Activated CD8-positive, alpha-beta T cell treated with anti-CD3 and anti-CD28 coated beads for 36 hours (primary cell): Measurements from ENCODE around the gene KCNQ1OT1. TPM values are rescaled to one million over a fixed set of nuclear protein-coding genes. Genes with fewer than 3 reads are reported as not detected.

Experiments used
- ATAC-seq: fragments of 200-7000 bp; cut with Tn5 transposase; one replicate; pipeline ENCODE4 v1.10.0; 2021; ENCODE audit warnings: mild to moderate bottlenecking, moderate library complexity
- CTCF ChIA-PET: fragments of 350-600 bp; sonication (Branson Sonifier 250); formaldehyde crosslinking; loops from one replicate; lab custom pipeline; 2021; ENCODE audit warnings: antibody characterized with exemption; lab: Charles Lee
- POLR2A ChIA-PET: fragments of 350-600 bp; sonication (Branson Sonifier 250); formaldehyde crosslinking; loops from one replicate; lab custom pipeline; 2021; ENCODE audit warnings: antibody characterized with exemption; lab: Charles Lee
- DNase-seq: peaks from one replicate; pipeline ENCODE4 v3.0.0-alpha.2; 2020
- H3K27ac Mint-ChIP-seq: one replicate; pipeline ENCODE4 v1.8.0; 2021; ENCODE audit warnings: mild to moderate bottlenecking, mixed read lengths
- H3K27me3 Mint-ChIP-seq: one replicate; pipeline ENCODE4 v1.8.0; 2021; ENCODE audit warnings: mixed read lengths
- H3K36me3 Mint-ChIP-seq: one replicate; pipeline ENCODE4 v1.8.0; 2021; ENCODE audit warnings: low read depth, mixed read lengths
- H3K4me1 Mint-ChIP-seq: one replicate; pipeline ENCODE4 v1.8.0; 2021; ENCODE audit warnings: low read depth, mixed read lengths
- H3K4me3 Mint-ChIP-seq: one replicate; pipeline ENCODE4 v1.8.0; 2021; ENCODE audit warnings: mild to moderate bottlenecking, moderate library complexity, mixed read lengths
- H3K9me3 Mint-ChIP-seq: one replicate; pipeline ENCODE4 v1.8.0; 2021; ENCODE audit warnings: mixed read lengths
- intact Hi-C: fragments of 100-400 bp; cut with micrococcal nuclease; formaldehyde crosslinking; loops from one replicate; pipeline ENCODE4 v1.10.0; 2022
- total RNA-seq, 2 experiments: library from RNA; stranded (reverse); gene quantifications; one replicate each; pipeline ENCODE4 v1.2.3, GENCODE V29; 2021
- TF ChIP-seq, protein P1 (sequence below): fragments of 200-600 bp; IDR thresholded peaks from one replicate; pipeline ENCODE4 v1.8.0; 2022; ENCODE audit warnings: antibody characterized with exemption, mild to moderate bottlenecking

The KCNQ1OT1 gene
- total RNA-seq, 2 experiments from 2014 or later, result 0.22 to 0.23 TPM

- no peak overlapping the region for H3K4me3 Mint-ChIP-seq
- intact Hi-C loops, result no loop called here
- no peaks in the 10 kb centered on the region for H3K36me3 Mint-ChIP-seq
- ChIA-PET POLR2A (no interaction called here), CTCF (no interaction called here)
- ATAC-seq, result no peak
- no peak for DNase-seq
- TF ChIP-seq, protein P1, sequence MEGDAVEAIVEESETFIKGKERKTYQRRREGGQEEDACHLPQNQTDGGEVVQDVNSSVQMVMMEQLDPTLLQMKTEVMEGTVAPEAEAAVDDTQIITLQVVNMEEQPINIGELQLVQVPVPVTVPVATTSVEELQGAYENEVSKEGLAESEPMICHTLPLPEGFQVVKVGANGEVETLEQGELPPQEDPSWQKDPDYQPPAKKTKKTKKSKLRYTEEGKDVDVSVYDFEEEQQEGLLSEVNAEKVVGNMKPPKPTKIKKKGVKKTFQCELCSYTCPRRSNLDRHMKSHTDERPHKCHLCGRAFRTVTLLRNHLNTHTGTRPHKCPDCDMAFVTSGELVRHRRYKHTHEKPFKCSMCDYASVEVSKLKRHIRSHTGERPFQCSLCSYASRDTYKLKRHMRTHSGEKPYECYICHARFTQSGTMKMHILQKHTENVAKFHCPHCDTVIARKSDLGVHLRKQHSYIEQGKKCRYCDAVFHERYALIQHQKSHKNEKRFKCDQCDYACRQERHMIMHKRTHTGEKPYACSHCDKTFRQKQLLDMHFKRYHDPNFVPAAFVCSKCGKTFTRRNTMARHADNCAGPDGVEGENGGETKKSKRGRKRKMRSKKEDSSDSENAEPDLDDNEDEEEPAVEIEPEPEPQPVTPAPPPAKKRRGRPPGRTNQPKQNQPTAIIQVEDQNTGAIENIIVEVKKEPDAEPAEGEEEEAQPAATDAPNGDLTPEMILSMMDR, result no peak
- H3K9me3 Mint-ChIP-seq, result no peaks in the 10 kb centered on the region
- no peaks in the 10 kb centered on the region for H3K27me3 Mint-ChIP-seq
- H3K27ac Mint-ChIP-seq, result no peak overlapping the region
- H3K4me1 Mint-ChIP-seq, result no peaks in the 10 kb centered on the region
These were observed 22.7 kb downstream of the KCNQ1OT1 start for GRCh38 chr11:2677127-2677526.

DNA sequence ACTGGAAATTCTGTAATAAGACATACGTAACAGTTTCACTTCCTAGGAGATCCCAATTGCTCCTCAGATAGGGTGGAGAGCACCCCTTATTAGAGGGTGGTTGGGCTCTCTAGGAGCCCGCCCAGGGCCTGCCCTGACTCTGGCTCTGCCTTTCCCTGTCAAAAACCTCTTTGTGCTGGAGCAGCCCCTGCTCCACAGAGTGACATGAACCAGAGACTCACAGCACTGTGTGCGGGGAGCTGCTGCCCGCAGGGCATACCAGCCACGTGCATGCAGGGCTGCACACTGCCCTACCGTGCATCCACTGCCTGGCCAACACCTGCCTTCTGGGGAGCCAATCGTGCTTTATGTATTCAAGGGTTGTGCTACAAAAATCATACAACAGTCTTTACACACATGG is 24.3 kb downstream of the KCNQ1OT1 start:
- Mint-ChIP-seq H3K4me1 (no peaks in the 10 kb centered on the region), H3K9me3 (no peaks in the 10 kb centered on the region), H3K4me3 (no peak overlapping the region), H3K27me3 (no peaks in the 10 kb centered on the region), H3K36me3 (no peaks in the 10 kb centered on the region), H3K27ac (no peak overlapping the region)
- intact Hi-C loops, result no loop called here
- ChIA-PET POLR2A (no interaction called here), CTCF (no interaction called here)
- TF ChIP-seq, protein P1, result no peak
- no peak for DNase-seq
- no peak for ATAC-seq

DNA sequence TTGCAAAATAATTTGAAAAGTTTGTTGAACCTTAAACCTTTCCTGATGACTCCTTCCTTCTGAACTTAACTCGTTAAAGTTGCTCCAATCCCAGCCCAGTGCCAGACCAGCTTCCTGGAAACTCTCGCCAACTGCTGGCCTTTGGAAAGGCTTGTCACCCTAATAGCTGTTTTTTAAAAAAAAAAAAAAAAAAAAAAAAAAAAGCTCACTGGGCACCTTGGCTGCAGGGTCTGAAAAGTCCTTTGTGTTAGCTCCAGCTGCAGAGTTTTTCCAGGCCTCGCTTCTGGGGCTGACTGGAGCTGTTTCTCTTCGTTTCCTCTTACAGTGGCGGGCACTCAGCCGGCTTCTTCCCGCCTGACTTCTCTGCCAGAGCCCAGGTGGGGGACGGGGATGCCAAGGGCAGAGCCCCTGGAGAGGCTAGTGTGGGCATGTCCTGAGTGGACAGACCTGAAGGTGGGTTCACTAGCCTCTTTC is 25.1 kb downstream of the KCNQ1OT1 start:
- POLR2A ChIA-PET, result no interaction called here
- intact Hi-C loops, result no loop called here
- Mint-ChIP-seq H3K4me1 (no peaks in the 10 kb centered on the region), H3K27me3 (no peaks in the 10 kb centered on the region), H3K9me3 (no peaks in the 10 kb centered on the region), H3K27ac (no peak overlapping the region), H3K36me3 (no peaks in the 10 kb centered on the region), H3K4me3 (no peak overlapping the region)
- no peak for ATAC-seq
- TF ChIP-seq, protein P1, result no peak
- CTCF ChIA-PET, result interaction anchor here (0.9 kb wide), 1 partner anchor 142 kb away, joined by 3 read pairs; no protein-coding TSS in a partner anchor
- no peak for DNase-seq

- TF ChIP-seq, protein P1, result no peak
- ChIA-PET CTCF (interaction anchor here (0.9 kb wide), 1 partner anchor 141 kb away, joined by 3 read pairs; no protein-coding TSS in a partner anchor), POLR2A (no interaction called here)
- Mint-ChIP-seq H3K27me3 (no peaks in the 10 kb centered on the region), H3K9me3 (no peaks in the 10 kb centered on the region), H3K36me3 (no peaks in the 10 kb centered on the region), H3K27ac (no peak overlapping the region), H3K4me3 (no peak overlapping the region), H3K4me1 (no peaks in the 10 kb centered on the region)
- ATAC-seq (no peak), DNase-seq (no peak)
- intact Hi-C loops, result no loop called here
These were observed 25.8 kb downstream of the KCNQ1OT1 start for GRCh38 chr11:2673871-2674471.

- POLR2A ChIA-PET, result interaction anchor here (1.4 kb wide), 1 partner anchor 155 kb away, joined by 3 read pairs; no protein-coding TSS in a partner anchor
These were observed 26.6 kb downstream of the KCNQ1OT1 start for GRCh38 chr11:2673250-2673610.

More at GRCh38 chr11:2673250-2673610, 26.6 kb downstream of the KCNQ1OT1 start:
- no peak for DNase-seq
- CTCF ChIA-PET, result no interaction called here
- no peaks in the 10 kb centered on the region for H3K36me3 Mint-ChIP-seq
- TF ChIP-seq, protein P1, result no peak
- no peaks in the 10 kb centered on the region for H3K4me1 Mint-ChIP-seq
- H3K9me3 Mint-ChIP-seq, result no peaks in the 10 kb centered on the region
- H3K27me3 Mint-ChIP-seq, result no peaks in the 10 kb centered on the region
- intact Hi-C loops, result no loop called here
- no peak overlapping the region for H3K4me3 Mint-ChIP-seq
- ATAC-seq, result no peak
- H3K27ac Mint-ChIP-seq, result no peak overlapping the region
